Activated CD4-positive, alpha-beta memory T cell treated with anti-CD3 and anti-CD28 coated beads, Interleukin-2, amount 10 ng/mL, durations not matched to agents 7 days and 5 days (primary cell): ENCODE results near the gene TLE4. TPM values are rescaled to one million over a fixed set of nuclear protein-coding genes. Genes with fewer than 3 reads are reported as not detected.
"Not testable (repeated sequence)": the region's sequence is repeated elsewhere in the genome, so short reads cannot be mapped to it uniquely, and the experiment has no call there.

ENCODE experiments used
- CTCF ChIA-PET: fragments of 350-600 bp; sonication (Branson Sonifier 250); formaldehyde crosslinking; loops from one replicate; lab custom pipeline; 2021; ENCODE audit warnings: antibody characterized with exemption, inconsistent platforms; lab: Charles Lee
- POLR2A ChIA-PET: fragments of 350-600 bp; sonication (Branson Sonifier 250); formaldehyde crosslinking; loops from one replicate; lab custom pipeline; 2021; ENCODE audit warnings: antibody characterized with exemption; lab: Charles Lee
- DNase-seq: peaks from one replicate; pipeline ENCODE4 v3.0.0-alpha.2; 2020
- H3K27ac Mint-ChIP-seq: one replicate; pipeline ENCODE4 v1.8.0; 2021; ENCODE audit warnings: mild to moderate bottlenecking, mixed read lengths
- H3K27me3 Mint-ChIP-seq: one replicate; pipeline ENCODE4 v1.8.0; 2021; ENCODE audit warnings: mixed read lengths
- H3K36me3 Mint-ChIP-seq: one replicate; pipeline ENCODE4 v1.8.0; 2021; ENCODE audit warnings: low read depth, mixed read lengths
- H3K4me1 Mint-ChIP-seq: one replicate; pipeline ENCODE4 v1.8.0; 2021; ENCODE audit warnings: mixed read lengths
- H3K4me3 Mint-ChIP-seq: one replicate; pipeline ENCODE4 v1.8.0; 2021; ENCODE audit warnings: mild to moderate bottlenecking, mixed read lengths
- H3K9me3 Mint-ChIP-seq: one replicate; pipeline ENCODE4 v1.8.0; 2021; ENCODE audit warnings: mixed read lengths
- total RNA-seq, 2 experiments: library from RNA; stranded (reverse); gene quantifications; one replicate each; pipeline ENCODE4 v1.2.3, GENCODE V29; 2021

The TLE4 gene
- total RNA-seq, 2 experiments from 2014 or later, result 33.3 to 38.3 TPM

- Mint-ChIP-seq H3K4me1 (peaks cover 39% of the 10 kb centered on the region), H3K9me3 (no peaks in the 10 kb centered on the region), H3K36me3 (peaks cover 33% of the 10 kb centered on the region), H3K27ac (no peak overlapping the region), H3K27me3 (peaks cover 10% of the 10 kb centered on the region), H3K4me3 (no peak overlapping the region)
- ChIA-PET POLR2A (no interaction called here), CTCF (no interaction called here)
- no peak for DNase-seq
Measured at GRCh38 chr9:79591458-79591857, 19.7 kb downstream of the TLE4 start.

- peaks cover 50% of the 10 kb centered on the region for H3K4me1 Mint-ChIP-seq
- POLR2A ChIA-PET, result interaction anchor here (0.8 to 1.4 kb wide), 3 partner anchors 9 to 21 kb away, joined by 3 to 9 read pairs (median 3); partner anchors contain the start of gene TLE4
Measured at GRCh38 chr9:79592726-79593493, 21.1 kb downstream of the TLE4 start.

DNA sequence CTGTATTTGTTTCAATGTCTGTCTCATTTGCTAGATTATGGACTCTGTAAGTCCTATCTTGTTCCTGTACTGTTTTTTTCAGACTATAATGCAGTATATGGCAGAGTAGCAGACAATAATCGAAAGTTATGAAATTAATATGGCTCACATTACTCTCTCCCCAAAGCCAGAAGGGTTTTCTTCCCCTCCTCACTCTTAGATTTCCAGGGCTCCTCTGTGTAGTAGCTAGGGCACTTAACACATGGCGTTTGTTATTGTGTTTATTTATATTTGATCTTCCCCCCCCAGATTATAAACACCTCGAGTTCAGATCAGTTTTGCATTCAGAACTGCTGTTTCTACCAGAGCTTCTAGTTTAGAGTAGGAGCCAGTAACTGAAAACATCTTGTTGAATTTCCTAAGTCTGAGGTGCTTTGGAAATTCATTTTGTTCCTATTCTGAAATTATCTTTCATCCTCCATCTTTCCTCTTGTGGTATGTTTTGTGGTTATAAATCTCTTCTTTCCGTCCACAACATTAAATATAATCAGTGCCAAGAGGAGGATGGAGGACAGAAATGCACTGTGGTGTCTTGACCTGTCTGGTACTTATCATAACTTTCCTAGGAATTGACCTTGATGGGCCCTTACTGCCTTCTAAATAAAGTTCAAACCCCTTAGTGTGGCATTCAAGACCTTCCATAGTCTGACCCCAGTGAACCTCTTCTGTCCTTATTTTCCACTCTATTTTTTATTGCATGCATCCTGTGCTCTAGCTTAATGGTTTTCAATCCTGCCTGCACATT, 27.0 kb downstream of the TLE4 start:
- no peak overlapping the region for H3K4me3 Mint-ChIP-seq
- no peak for DNase-seq
- peaks cover 46% of the 10 kb centered on the region for H3K4me1 Mint-ChIP-seq
- no peak overlapping the region for H3K27ac Mint-ChIP-seq
- CTCF ChIA-PET, result no interaction called here
- H3K36me3 Mint-ChIP-seq, result peaks cover 41% of the 10 kb centered on the region
- H3K27me3 Mint-ChIP-seq, result no peaks in the 10 kb centered on the region
- peaks cover 5% of the 10 kb centered on the region for H3K9me3 Mint-ChIP-seq
- POLR2A ChIA-PET, result no interaction called here

More at GRCh38 chr9:79592726-79593493, 21.1 kb downstream of the TLE4 start:
- Mint-ChIP-seq H3K4me3 (no peak overlapping the region), H3K9me3 (peaks cover 2% of the 10 kb centered on the region), H3K27ac (peak overlapping the region; percentile 15), H3K27me3 (peaks cover 10% of the 10 kb centered on the region), H3K36me3 (peaks cover 41% of the 10 kb centered on the region)
- DNase-seq, result no peak
- CTCF ChIA-PET, result no interaction called here

GRCh38 chr9:79600466-79600865, 28.7 kb downstream of the TLE4 start:
- no peaks in the 10 kb centered on the region for H3K27me3 Mint-ChIP-seq
- no peak overlapping the region for H3K4me3 Mint-ChIP-seq
- peaks cover 36% of the 10 kb centered on the region for H3K36me3 Mint-ChIP-seq
- H3K9me3 Mint-ChIP-seq, result peaks cover 5% of the 10 kb centered on the region
- POLR2A ChIA-PET, result no interaction called here
- peaks cover 34% of the 10 kb centered on the region for H3K4me1 Mint-ChIP-seq
- H3K27ac Mint-ChIP-seq, result no peak overlapping the region
- CTCF ChIA-PET, result no interaction called here
- no peak for DNase-seq

DNA sequence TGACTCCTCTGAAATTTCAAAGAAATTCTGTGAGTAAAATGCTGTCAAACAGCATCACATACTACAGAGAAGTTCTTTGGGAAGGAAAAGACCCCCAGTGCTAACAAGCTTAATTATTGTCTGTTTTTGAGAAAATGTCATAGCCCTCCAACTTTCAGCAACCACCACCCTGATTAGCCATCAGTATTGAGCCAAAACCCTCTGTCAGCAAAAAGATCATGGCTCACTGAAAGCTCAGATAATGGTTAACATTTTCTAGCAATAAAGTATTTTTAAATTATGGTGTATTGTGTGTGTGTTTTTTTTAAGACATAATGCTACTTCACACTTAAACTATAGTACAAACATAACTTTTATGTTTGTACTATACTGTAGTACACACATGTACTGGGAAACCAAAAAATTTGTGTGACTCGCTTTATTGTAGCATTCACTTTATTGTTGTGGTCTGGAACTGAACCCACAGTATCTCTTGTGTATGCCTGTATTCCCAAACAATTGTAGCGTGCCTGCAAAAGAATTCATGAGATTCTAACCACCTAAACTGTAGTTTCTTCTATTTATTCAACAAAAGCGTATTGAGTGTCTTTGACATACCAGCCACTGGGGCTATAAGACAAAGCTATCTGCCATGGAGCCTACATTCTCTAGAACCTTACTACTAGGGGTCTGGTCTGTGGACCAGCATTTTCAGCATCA, 31.6 kb downstream of the TLE4 start:
- Mint-ChIP-seq H3K36me3 (peaks cover 39% of the 10 kb centered on the region), H3K4me3 (no peak overlapping the region), H3K9me3 (peaks cover 13% of the 10 kb centered on the region), H3K27me3 (no peaks in the 10 kb centered on the region), H3K4me1 (peaks cover 18% of the 10 kb centered on the region), H3K27ac (no peak overlapping the region)
- ChIA-PET CTCF (no interaction called here), POLR2A (no interaction called here)
- no peak for DNase-seq

GRCh38 chr9:79604149-79604548, 32.4 kb downstream of the TLE4 start:
- ChIA-PET CTCF (no interaction called here), POLR2A (no interaction called here)
- H3K9me3 Mint-ChIP-seq, result peaks cover 13% of the 10 kb centered on the region

DNA sequence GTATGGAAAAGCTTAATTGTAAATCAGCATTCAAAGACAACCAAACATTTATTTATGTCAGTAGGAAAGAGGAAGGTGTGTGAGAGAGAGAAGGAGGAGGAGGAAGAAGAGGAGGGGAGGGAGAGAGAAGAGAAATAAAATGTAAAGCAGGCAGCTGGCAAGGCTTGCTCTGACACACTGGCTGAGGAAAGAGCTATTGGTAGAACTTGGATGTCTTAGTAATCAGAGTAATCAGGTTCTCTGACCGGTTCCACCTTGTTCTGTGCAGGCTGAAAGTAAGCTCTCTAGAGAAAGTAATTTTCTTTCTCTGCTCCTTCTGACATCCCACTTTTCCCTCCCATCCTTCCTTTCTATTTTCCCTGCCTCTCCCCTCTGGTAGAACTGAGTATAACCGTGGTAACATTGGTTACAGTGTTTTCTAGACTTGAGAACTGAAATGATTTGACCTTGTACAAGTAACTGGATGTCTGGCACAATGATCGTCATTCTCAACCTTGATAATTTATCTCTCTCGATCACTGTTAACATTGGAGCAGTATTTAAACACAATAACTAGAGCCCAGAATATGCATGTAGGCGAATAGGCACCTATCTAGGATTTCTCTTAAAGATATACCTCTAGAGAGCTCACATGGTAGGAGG, 33.3 kb downstream of the TLE4 start:
- POLR2A ChIA-PET, result no interaction called here
- H3K27me3 Mint-ChIP-seq, result no peaks in the 10 kb centered on the region
- H3K4me3 Mint-ChIP-seq, result no peak overlapping the region
- peaks cover 13% of the 10 kb centered on the region for H3K9me3 Mint-ChIP-seq
- H3K27ac Mint-ChIP-seq, result no peak overlapping the region
- H3K4me1 Mint-ChIP-seq, result peaks cover 16% of the 10 kb centered on the region
- DNase-seq, result no peak
- peaks cover 35% of the 10 kb centered on the region for H3K36me3 Mint-ChIP-seq
- CTCF ChIA-PET, result interaction anchor here (0.9 kb wide), 1 partner anchor 15 kb away, joined by 3 read pairs; no protein-coding TSS in a partner anchor

More at GRCh38 chr9:79604149-79604548, 32.4 kb downstream of the TLE4 start:
- Mint-ChIP-seq H3K36me3 (peaks cover 35% of the 10 kb centered on the region), H3K27me3 (no peaks in the 10 kb centered on the region), H3K4me1 (peaks cover 16% of the 10 kb centered on the region), H3K27ac (no peak overlapping the region), H3K4me3 (no peak overlapping the region)
- DNase-seq, result no peak

DNA sequence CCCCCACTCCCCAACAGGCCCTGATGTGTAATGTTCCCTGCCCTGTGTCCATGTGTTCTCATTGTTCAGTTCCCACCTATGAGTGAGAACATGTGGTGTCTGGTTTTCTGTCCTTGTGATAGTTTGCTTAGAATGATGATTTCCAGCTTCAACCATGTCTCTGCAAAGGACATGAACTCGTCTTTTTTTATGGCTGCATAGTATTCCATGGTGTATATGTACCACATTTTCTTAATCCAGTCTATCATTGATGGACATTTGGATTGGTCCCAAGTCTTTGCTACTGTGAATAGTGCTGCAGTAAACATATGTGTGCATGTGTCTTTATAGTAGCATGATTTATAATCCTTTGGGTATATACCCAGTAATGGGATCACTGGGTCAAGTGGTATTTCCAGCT, 34.8 kb downstream of the TLE4 start:
- POLR2A ChIA-PET, result not testable (repeated sequence)

DNA sequence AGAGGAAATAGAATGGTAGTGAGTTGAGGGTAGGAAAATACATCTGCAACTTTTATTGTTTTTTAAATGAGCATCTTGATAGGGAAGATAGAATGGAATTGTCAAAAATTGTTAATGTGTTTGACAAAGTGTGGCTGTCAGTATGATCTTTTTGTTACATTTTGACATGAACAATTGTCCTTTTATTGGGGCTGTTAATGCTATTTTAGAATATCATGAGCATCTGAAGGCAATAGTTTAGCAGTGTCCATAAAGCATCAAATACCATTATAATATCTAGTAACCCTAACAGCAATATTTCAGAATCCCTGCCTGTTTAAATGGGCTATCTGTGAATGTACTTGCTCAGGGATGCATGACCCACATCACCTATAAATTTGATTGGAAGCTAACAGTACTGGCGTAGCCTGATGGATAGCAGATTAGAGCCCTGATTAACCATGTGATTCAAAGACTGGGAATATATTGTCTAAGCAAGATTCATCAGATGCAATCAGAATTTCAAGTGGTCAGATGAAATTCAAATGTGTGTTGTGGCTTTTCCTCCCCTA, 37.8 kb downstream of the TLE4 start:
- Mint-ChIP-seq H3K36me3 (peaks cover 30% of the 10 kb centered on the region), H3K4me3 (no peak overlapping the region), H3K27me3 (no peaks in the 10 kb centered on the region), H3K4me1 (peaks cover 6% of the 10 kb centered on the region), H3K27ac (no peak overlapping the region), H3K9me3 (peaks cover 10% of the 10 kb centered on the region)
- ChIA-PET CTCF (no interaction called here), POLR2A (no interaction called here)
- DNase-seq, result no peak

More for the DNA sequence above, 34.8 kb downstream of the TLE4 start:
- Mint-ChIP-seq H3K9me3 (peaks cover 13% of the 10 kb centered on the region), H3K4me1 (peaks cover 18% of the 10 kb centered on the region), H3K36me3 (peaks cover 33% of the 10 kb centered on the region)
- CTCF ChIA-PET, H3K4me3 Mint-ChIP-seq, DNase-seq, H3K27ac Mint-ChIP-seq, H3K27me3 Mint-ChIP-seq: not testable (repeated sequence)

- Mint-ChIP-seq H3K27ac (no peak overlapping the region), H3K27me3 (no peaks in the 10 kb centered on the region), H3K4me3 (no peak overlapping the region), H3K36me3 (peaks cover 33% of the 10 kb centered on the region), H3K4me1 (peaks cover 6% of the 10 kb centered on the region), H3K9me3 (peaks cover 10% of the 10 kb centered on the region)
- CTCF ChIA-PET, result interaction anchor here (0.6 kb wide), 1 partner anchor 274 kb away, joined by 3 read pairs; no protein-coding TSS in a partner anchor
- POLR2A ChIA-PET, result no interaction called here
- no peak for DNase-seq
Measured at GRCh38 chr9:79610019-79610631, 38.4 kb downstream of the TLE4 start.

DNA sequence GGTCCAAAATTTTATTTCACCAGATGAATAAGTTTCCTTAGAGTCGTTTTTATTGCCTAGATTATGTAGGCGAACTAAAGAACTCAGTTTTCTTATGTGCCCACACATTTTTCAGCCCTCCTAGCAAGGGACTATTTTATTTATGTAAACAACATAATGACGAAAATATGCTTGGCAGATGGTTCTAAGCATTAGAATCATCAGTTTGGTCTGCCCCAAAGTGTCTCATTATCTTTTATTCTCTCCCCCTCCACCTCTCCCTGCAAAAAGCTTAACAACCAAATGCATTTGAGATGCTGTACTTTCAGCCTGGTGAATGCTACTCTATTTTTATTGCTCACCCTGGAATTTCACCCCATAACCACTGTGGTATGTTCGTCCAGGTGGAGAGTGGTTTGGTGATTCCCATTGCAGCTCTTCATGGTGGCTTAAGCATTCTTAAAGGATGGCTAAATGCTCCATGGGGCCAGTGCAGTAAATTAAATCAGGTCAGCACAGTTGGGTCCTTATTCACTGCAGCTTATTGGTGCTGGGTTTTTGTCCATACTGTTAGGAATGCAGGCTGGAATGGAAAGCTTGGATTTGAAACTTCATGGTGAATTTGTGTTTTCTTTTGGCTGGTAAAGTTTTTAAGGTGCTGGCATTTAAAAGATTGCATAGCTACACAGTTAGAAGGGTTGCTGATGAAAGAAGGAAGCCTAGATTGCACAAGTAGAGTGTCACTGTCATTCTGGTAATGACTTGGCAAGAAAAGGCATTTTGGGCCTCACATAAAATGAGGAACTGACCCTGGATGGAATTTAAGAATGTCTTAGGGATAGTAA, 39.2 kb downstream of the TLE4 start:
- peaks cover 33% of the 10 kb centered on the region for H3K36me3 Mint-ChIP-seq
- H3K9me3 Mint-ChIP-seq, result peaks cover 10% of the 10 kb centered on the region
- H3K4me1 Mint-ChIP-seq, result peaks cover 6% of the 10 kb centered on the region
- H3K27ac Mint-ChIP-seq, result no peak overlapping the region
- H3K4me3 Mint-ChIP-seq, result no peak overlapping the region
- DNase-seq, result no peak
- H3K27me3 Mint-ChIP-seq, result no peaks in the 10 kb centered on the region
- CTCF ChIA-PET, result interaction anchor here (0.6 kb wide), 1 partner anchor 273 kb away, joined by 3 read pairs; no protein-coding TSS in a partner anchor
- POLR2A ChIA-PET, result no interaction called here
